ENCODE measurements around the gene FCGR3A. TPM values are rescaled to one million over a fixed set of nuclear protein-coding genes. Genes with fewer than 3 reads are reported as not detected.
"Not testable (repeated sequence)": the region's sequence is repeated elsewhere in the genome, so short reads cannot be mapped to it uniquely, and the experiment has no call there.

FCGR3A gene
- polyA plus RNA-seq, 3 donors = 35.9 to 138 (median 131) TPM

- H3K4me1 ChIP-seq (ENCODE audit: control insufficient read depth in 1 of 2, insufficient read depth in 2 of 2, low read length in 2 of 2) = peaks cover 46 to 58% of the 10 kb centered on the region in 2 donors
- peaks cover 45% of the 10 kb centered on the region for H3K4me1 Mint-ChIP-seq
- H3K9me3 ChIP-seq (replicated peaks in 1 of 2; ENCODE audit: control insufficient read depth in 1 of 2, insufficient read depth in 1 of 2, low read length in 2 of 2); H3K27me3 ChIP-seq (ENCODE audit: control insufficient read depth in 2 of 2, insufficient read depth in 2 of 2, low read length in 2 of 2); H3K4me3 ChIP-seq (replicated peaks in 1 of 3; ENCODE audit: low read depth in 2 of 3, low read length in 3 of 3); H3K9me3 Mint-ChIP-seq; H3K4me3 Mint-ChIP-seq; H3K4me2 ChIP-seq (replicated peaks; ENCODE audit: extremely low read depth, low read length, poor library complexity, severe bottlenecking); H3K27me3 Mint-ChIP-seq (ENCODE audit: low read depth in 3 of 3); H4K20me1 ChIP-seq (ENCODE audit: insufficient read depth, low read length); H3K79me2 ChIP-seq (ENCODE audit: insufficient read depth, low read length); H2AFZ ChIP-seq (ENCODE audit: insufficient read depth, low read depth, low read length, poor library complexity, severe bottlenecking); H3K9ac ChIP-seq (ENCODE audit: insufficient read depth, low read length, poor library complexity, severe bottlenecking); H3K36me3 Mint-ChIP-seq; H3K36me3 ChIP-seq (replicated peaks in 1 of 2; ENCODE audit: control insufficient read depth in 1 of 2, insufficient read depth in 2 of 2, low read length in 2 of 2): not testable (repeated sequence)
- no CpG with 5 or more reads among the region's 1 CpG for WGBS (ENCODE audit: insufficient coverage)
- peak in 1 of 3 donors; percentile 17 for DNase-seq
- peak overlapping the region in 3 of 7 donors; percentile 26 to 61 (median 50) for H3K27ac Mint-ChIP-seq
- H3K27ac ChIP-seq (ENCODE audit: low read depth in 1 of 2, low read length in 2 of 2) = peak overlapping the region in 1 of 2 donors; percentile 75
- intact Hi-C loops (cut with micrococcal nuclease) = loop anchor here in 1 of 2 donors (10.0 kb wide), 1 partner anchor 91 kb away; no protein-coding TSS in a partner anchor
These were observed 13.9 kb upstream of the FCGR3A start for GRCh38 chr1:161563522-161563921.

DNA sequence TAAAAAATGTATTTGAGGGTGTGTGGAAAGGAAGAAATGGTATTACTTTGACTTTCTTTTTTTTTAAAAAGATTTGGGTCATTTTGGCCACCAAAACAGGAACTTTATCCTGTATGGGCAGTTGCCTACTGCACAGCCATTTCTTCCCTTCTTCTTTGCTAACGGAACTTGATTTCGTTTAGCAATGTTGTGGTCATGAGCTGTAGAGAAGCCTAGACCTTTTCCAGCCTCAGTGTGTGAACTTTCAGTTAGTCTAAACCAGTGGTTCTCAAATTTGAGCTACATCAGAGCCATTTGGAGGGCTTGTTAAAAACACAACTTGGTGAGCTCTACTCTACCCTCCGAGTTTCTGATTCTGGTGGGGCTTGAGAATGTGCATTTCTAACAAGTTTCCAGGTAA, 12.8 kb upstream of the FCGR3A start:
- H3K27me3 Mint-ChIP-seq (ENCODE audit: low read depth in 3 of 3); H3K9me3 ChIP-seq (replicated peaks in 1 of 2; ENCODE audit: control insufficient read depth in 1 of 2, insufficient read depth in 1 of 2, low read length in 2 of 2); H3K36me3 ChIP-seq (replicated peaks in 1 of 2; ENCODE audit: control insufficient read depth in 1 of 2, insufficient read depth in 2 of 2, low read length in 2 of 2); H3K27me3 ChIP-seq (ENCODE audit: control insufficient read depth in 2 of 2, insufficient read depth in 2 of 2, low read length in 2 of 2); H3K36me3 Mint-ChIP-seq; H2AFZ ChIP-seq (ENCODE audit: insufficient read depth, low read depth, low read length, poor library complexity, severe bottlenecking); H3K9me3 Mint-ChIP-seq; H3K4me3 ChIP-seq (replicated peaks in 1 of 3; ENCODE audit: low read depth in 2 of 3, low read length in 3 of 3); H3K9ac ChIP-seq (ENCODE audit: insufficient read depth, low read length, poor library complexity, severe bottlenecking); H3K4me3 Mint-ChIP-seq; H4K20me1 ChIP-seq (ENCODE audit: insufficient read depth, low read length); H3K79me2 ChIP-seq (ENCODE audit: insufficient read depth, low read length); H3K4me2 ChIP-seq (replicated peaks; ENCODE audit: extremely low read depth, low read length, poor library complexity, severe bottlenecking): not testable (repeated sequence)
- Histone ChIP-seq H3K27ac (ENCODE audit: low read depth in 1 of 2, low read length in 2 of 2) (peak overlapping the region; percentile 38 to 75), H3K4me1 (ENCODE audit: control insufficient read depth in 1 of 2, insufficient read depth in 2 of 2, low read length in 2 of 2) (peaks cover 46 to 58% of the 10 kb centered on the region in 2 donors)
- no CpG with 5 or more reads among the region's 3 CpGs for WGBS (ENCODE audit: insufficient coverage)
- Mint-ChIP-seq H3K4me1 (peaks cover 45% of the 10 kb centered on the region), H3K27ac (peak overlapping the region; percentile 41 to 95 (median 88))
- intact Hi-C loops (cut with micrococcal nuclease) = loop anchor here in 1 of 2 donors (10.0 kb wide), 1 partner anchor 92 kb away; no protein-coding TSS in a partner anchor
- DNase-seq = peak in 2 of 3 donors; percentile 29 to 40

Measured in CD14-positive monocyte (primary cell).